Renal pelvis (tissue), 3 donors: ENCODE data around the gene BIK. TPM values are rescaled to one million over a fixed set of nuclear protein-coding genes. Genes with fewer than 3 reads are reported as not detected.

ENCODE experiments used
- polyA plus RNA-seq, 3 donors: library from polyadenylated mRNA; unstranded; fragments of 120-200 nt; gene quantifications; one replicate each; pipeline ENCODE4 v1.2.1, GENCODE V29; 2013; ENCODE audit not compliant: insufficient read length in 3 of 3

Gene BIK
- polyA plus RNA-seq, 3 donors = 1.1 to 1.5 (median 1.2) TPM

Other genes starting within 250 kb of the BIK start
- 10 to 100 TPM; 69.6 to 70.3 (median 70.3) TPM for gene PACSIN2, start 95.6 kb upstream of the BIK start, polyA plus RNA-seq
- 10 to 100 TPM; 17.7 to 19.8 (median 18.5) TPM for gene TTLL1, start 21.4 kb upstream of the BIK start, polyA plus RNA-seq
- 10 to 100 TPM; 25.3 to 29.5 (median 26.7) TPM for gene MCAT, start 32.6 kb downstream of the BIK start, polyA plus RNA-seq
- gene TSPO, start 40.8 kb downstream of the BIK start, polyA plus RNA-seq = 10 to 100 TPM; 28.5 to 30.5 (median 30.0) TPM
- 10 to 100 TPM; 26.1 to 34.6 (median 29.5) TPM for gene TTLL12, start 76.4 kb downstream of the BIK start, polyA plus RNA-seq
- 10 to 100 TPM in 1 of 3 donors, 1 to 10 TPM in 2; 4.4 to 11.1 (median 7.9) TPM for gene SCUBE1, start 232.6 kb downstream of the BIK start, polyA plus RNA-seq